Loucy (cell line): ENCODE measurements around the gene GOLGA6D.

Experiments used
- EZH2phosphoT487 ChIP-seq: fragments of 200-600 bp; IDR thresholded peaks from 2 replicates; pipeline ENCODE4 v1.6.1; 2018; ENCODE audit warnings: antibody characterized with exemption, mild to moderate bottlenecking, moderate library complexity, borderline replicate concordance
- TF ChIP-seq, protein P1 (sequence below): fragments of 200-600 bp; sonication (generic); conservative IDR thresholded peaks from 2 replicates; pipeline ENCODE4 v1.5.1; 2014; ENCODE audit warnings: mild to moderate bottlenecking, antibody characterized with exemption, low read length

DNA sequence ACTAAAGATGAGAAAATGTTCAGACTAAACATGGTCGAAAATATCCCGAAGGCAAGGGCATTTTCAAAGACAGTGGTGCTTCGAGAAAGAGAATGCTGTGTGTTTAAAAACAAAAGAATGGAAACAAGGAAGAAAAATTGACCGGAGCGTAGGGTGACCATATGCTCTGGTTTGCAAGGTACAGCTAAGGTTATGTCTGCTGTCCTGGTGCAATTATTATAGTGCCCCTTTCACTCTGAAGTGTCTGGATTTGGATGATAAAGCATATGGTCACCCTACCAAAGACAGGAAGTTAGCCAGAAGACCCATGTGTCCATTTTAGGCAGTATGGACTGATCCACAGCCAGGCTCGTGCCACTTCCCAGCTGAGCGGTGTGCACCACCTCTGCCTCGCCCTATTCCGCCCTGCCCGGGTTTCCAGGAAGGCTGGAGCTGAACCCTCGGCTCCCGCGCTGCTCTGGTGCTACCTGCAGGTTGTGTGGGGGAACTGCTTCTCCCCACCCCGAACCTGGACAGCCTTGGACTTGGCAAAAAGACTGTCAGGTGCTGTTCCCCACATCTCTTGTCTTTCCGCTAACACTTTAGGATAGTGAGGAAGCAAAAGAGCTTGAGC is 25.2 kb downstream of the GOLGA6D start:
- TF ChIP-seq, protein P1, sequence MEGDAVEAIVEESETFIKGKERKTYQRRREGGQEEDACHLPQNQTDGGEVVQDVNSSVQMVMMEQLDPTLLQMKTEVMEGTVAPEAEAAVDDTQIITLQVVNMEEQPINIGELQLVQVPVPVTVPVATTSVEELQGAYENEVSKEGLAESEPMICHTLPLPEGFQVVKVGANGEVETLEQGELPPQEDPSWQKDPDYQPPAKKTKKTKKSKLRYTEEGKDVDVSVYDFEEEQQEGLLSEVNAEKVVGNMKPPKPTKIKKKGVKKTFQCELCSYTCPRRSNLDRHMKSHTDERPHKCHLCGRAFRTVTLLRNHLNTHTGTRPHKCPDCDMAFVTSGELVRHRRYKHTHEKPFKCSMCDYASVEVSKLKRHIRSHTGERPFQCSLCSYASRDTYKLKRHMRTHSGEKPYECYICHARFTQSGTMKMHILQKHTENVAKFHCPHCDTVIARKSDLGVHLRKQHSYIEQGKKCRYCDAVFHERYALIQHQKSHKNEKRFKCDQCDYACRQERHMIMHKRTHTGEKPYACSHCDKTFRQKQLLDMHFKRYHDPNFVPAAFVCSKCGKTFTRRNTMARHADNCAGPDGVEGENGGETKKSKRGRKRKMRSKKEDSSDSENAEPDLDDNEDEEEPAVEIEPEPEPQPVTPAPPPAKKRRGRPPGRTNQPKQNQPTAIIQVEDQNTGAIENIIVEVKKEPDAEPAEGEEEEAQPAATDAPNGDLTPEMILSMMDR = peak; percentile 68
- TF ChIP-seq EZH2phosphoT487 = no peak
